ENCODE measurements around the gene BCL2L2.

Gene BCL2L2

GRCh38 chr14:23285530-23286019 is 21.1 kb upstream of the BCL2L2 start:
- H3K4me1 ChIP-seq (ENCODE audit: control insufficient read depth, insufficient read depth, low read length), result peaks cover 10% of the 10 kb centered on the region
- peaks cover 0 to 2% of the 10 kb centered on the region in 2 donors for H3K36me3 ChIP-seq (ENCODE audit: control insufficient read depth in 2 of 2, insufficient read depth in 2 of 2, low read length in 2 of 2)
- no peaks in the 10 kb centered on the region for H3K27me3 ChIP-seq (ENCODE audit: control insufficient read depth in 1 of 2, insufficient read depth in 2 of 2, low read length in 2 of 2)
- H3K9me3 ChIP-seq (ENCODE audit: control insufficient read depth in 2 of 2, low read length in 2 of 2), result no peaks in the 10 kb centered on the region
- peak overlapping the region; percentile 98 for H3K27ac ChIP-seq (ENCODE audit: low read length)
- H3K9ac ChIP-seq (ENCODE audit: low read length in 2 of 2), result peak overlapping the region; percentile 87 to 97
- H3K4me3 ChIP-seq (ENCODE audit: low read length in 2 of 2), result peak overlapping the region; percentile 90 to 92

- Histone ChIP-seq H3K27ac (ENCODE audit: low read length) (peak within 1 kb of the TSS; percentile 98), H3K36me3 (ENCODE audit: control insufficient read depth in 2 of 2, insufficient read depth in 2 of 2, low read length in 2 of 2) (peaks cover 0 to under 1% of the 10 kb centered on the region in 2 donors), H3K4me3 (ENCODE audit: low read length in 2 of 2) (peak within 1 kb of the TSS; percentile 90 to 92), H3K9ac (ENCODE audit: low read length in 2 of 2) (peak within 1 kb of the TSS; percentile 95 to 97), H3K27me3 (ENCODE audit: control insufficient read depth in 1 of 2, insufficient read depth in 2 of 2, low read length in 2 of 2) (peaks cover 0 to 1% of the 10 kb centered on the region in 2 donors), H3K4me1 (ENCODE audit: control insufficient read depth, insufficient read depth, low read length) (peaks cover 10% of the 10 kb centered on the region), H3K9me3 (ENCODE audit: control insufficient read depth in 2 of 2, low read length in 2 of 2) (no peaks in the 10 kb centered on the region)
These were observed 20.4 kb upstream of the BCL2L2 start, which contains the start of gene HOMEZ for GRCh38 chr14:23286020-23286901. HOMEZ (minus strand) TSS chr14:23286132; CDS start chr14:23285952, 180 bp downstream.

DNA sequence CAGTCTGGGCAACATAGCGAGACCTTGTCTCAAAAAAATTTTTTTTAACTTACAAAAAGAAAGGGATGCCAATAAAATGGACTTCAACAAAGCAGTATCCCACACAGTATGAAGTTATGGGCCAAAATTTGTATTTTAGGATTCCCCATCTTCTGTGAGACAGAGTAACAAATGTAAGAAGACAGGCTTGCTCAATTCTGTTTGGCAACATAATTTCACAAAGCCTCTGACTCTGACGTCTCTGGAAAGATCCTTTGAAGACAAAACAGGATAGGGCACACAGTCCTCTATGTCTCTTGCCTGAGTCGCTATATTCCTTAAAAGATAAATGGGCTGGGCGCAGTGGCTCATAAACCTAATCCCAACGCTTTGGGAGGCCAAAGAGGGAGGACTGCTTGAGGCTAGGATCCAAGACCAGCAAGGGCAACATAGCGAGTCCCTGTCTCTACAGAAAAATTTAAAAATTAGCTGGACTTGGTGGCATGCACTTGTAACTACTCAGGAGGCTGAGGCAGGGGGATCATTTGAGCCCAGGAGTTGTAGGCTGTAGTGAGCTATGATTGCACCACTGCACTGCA is 19.6 kb upstream of the BCL2L2 start:
- Histone ChIP-seq H3K27me3 (ENCODE audit: control insufficient read depth in 1 of 2, insufficient read depth in 2 of 2, low read length in 2 of 2) (peaks cover 0 to 8% of the 10 kb centered on the region in 2 donors), H3K9me3 (ENCODE audit: control insufficient read depth in 2 of 2, low read length in 2 of 2) (no peaks in the 10 kb centered on the region), H3K36me3 (ENCODE audit: control insufficient read depth in 2 of 2, insufficient read depth in 2 of 2, low read length in 2 of 2) (no peaks in the 10 kb centered on the region), H3K4me1 (ENCODE audit: control insufficient read depth, insufficient read depth, low read length) (peaks cover 10% of the 10 kb centered on the region), H3K27ac (ENCODE audit: low read length) (peak overlapping the region; percentile 98), H3K4me3 (ENCODE audit: low read length in 2 of 2) (peak overlapping the region; percentile 90 to 92), H3K9ac (ENCODE audit: low read length in 2 of 2) (peak overlapping the region; percentile 84 to 95)

- Histone ChIP-seq H3K27ac (ENCODE audit: low read length) (no peak overlapping the region), H3K36me3 (ENCODE audit: control insufficient read depth in 2 of 2, insufficient read depth in 2 of 2, low read length in 2 of 2) (peaks cover 9 to 11% of the 10 kb centered on the region in 2 donors), H3K9me3 (ENCODE audit: control insufficient read depth in 2 of 2, low read length in 2 of 2) (no peaks in the 10 kb centered on the region), H3K4me1 (ENCODE audit: control insufficient read depth, insufficient read depth, low read length) (peaks cover 10% of the 10 kb centered on the region), H3K9ac (ENCODE audit: low read length in 2 of 2) (peak overlapping the region in 1 of 2 donors; percentile 36), H3K27me3 (ENCODE audit: control insufficient read depth in 1 of 2, insufficient read depth in 2 of 2, low read length in 2 of 2) (peaks cover 0 to 13% of the 10 kb centered on the region in 2 donors), H3K4me3 (ENCODE audit: low read length in 2 of 2) (peak overlapping the region in 1 of 2 donors; percentile 47)
These were observed 11.7 kb upstream of the BCL2L2 start for GRCh38 chr14:23294734-23295561.

DNA sequence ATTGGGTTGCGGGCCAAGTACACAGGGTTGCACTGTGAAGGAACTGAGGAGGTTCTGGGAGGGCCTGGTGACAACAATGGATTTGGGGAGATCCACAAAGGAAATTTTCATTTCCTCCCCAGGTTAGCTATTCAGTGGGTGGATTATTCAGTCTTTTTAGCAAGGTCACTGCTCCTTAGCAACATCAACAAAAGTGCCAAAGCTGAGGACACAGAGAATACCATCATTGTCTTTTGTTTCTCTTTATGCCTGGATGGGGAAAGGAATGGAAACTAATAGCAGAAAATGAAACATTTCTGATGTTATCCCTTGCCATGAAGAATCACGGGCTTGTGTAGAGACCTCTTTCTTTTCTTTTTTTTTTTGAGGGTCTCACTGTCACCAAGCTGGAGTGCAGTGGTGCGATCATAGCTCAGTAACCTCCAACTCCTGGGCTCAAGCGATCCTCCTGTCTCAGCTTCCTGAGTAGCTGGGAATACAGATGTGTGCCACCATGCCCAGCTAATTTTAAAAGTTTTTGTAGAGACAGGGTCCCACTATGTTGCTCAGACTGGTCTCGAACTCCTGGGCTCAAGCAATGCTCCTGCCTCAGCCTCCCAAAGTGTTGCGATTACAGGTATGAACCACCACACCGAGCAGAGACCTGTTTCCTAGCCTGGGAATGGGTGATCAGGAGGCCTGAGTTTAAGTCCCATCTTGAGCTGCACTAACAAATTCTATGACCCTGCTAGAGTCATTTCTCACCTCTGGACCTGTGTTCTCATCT is 10.4 kb upstream of the BCL2L2 start:
- H3K9ac ChIP-seq (ENCODE audit: low read length in 2 of 2), result peak overlapping the region in 1 of 2 donors; percentile 20
- H3K27me3 ChIP-seq (ENCODE audit: control insufficient read depth in 1 of 2, insufficient read depth in 2 of 2, low read length in 2 of 2), result peaks cover 0 to 13% of the 10 kb centered on the region in 2 donors
- H3K36me3 ChIP-seq (ENCODE audit: control insufficient read depth in 2 of 2, insufficient read depth in 2 of 2, low read length in 2 of 2), result peaks cover 9 to 11% of the 10 kb centered on the region in 2 donors
- no peaks in the 10 kb centered on the region for H3K9me3 ChIP-seq (ENCODE audit: control insufficient read depth in 2 of 2, low read length in 2 of 2)
- no peak overlapping the region for H3K4me3 ChIP-seq (ENCODE audit: low read length in 2 of 2)
- H3K4me1 ChIP-seq (ENCODE audit: control insufficient read depth, insufficient read depth, low read length), result peaks cover 20% of the 10 kb centered on the region
- peak overlapping the region; percentile 46 for H3K27ac ChIP-seq (ENCODE audit: low read length)

DNA sequence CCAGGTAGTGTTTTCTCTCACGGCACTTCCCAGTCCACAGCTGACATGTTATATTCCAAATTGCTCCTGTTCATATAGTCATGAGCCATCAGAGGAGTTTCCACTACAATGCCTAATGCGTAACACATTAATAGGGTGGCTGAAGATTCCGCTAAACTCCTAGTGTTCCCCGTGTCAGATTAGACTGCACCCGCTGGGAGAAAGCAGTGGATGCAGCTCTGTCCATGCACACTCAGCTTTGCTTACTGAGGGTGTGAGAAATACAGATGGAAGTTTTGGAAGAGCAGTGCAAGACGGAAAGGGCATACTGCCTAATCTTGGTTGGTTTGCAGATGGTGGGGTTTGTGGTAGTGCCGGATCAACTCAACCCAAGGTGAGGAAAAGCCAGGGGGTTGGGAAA is 9.5 kb upstream of the BCL2L2 start:
- Histone ChIP-seq H3K27ac (ENCODE audit: low read length) (no peak overlapping the region), H3K9ac (ENCODE audit: low read length in 2 of 2) (peak overlapping the region in 1 of 2 donors; percentile 2), H3K9me3 (ENCODE audit: control insufficient read depth in 2 of 2, low read length in 2 of 2) (no peaks in the 10 kb centered on the region), H3K4me3 (ENCODE audit: low read length in 2 of 2) (no peak overlapping the region), H3K36me3 (ENCODE audit: control insufficient read depth in 2 of 2, insufficient read depth in 2 of 2, low read length in 2 of 2) (peaks cover 9 to 11% of the 10 kb centered on the region in 2 donors), H3K4me1 (ENCODE audit: control insufficient read depth, insufficient read depth, low read length) (peaks cover 20% of the 10 kb centered on the region), H3K27me3 (ENCODE audit: control insufficient read depth in 1 of 2, insufficient read depth in 2 of 2, low read length in 2 of 2) (peaks cover 0 to 5% of the 10 kb centered on the region in 2 donors)

DNA sequence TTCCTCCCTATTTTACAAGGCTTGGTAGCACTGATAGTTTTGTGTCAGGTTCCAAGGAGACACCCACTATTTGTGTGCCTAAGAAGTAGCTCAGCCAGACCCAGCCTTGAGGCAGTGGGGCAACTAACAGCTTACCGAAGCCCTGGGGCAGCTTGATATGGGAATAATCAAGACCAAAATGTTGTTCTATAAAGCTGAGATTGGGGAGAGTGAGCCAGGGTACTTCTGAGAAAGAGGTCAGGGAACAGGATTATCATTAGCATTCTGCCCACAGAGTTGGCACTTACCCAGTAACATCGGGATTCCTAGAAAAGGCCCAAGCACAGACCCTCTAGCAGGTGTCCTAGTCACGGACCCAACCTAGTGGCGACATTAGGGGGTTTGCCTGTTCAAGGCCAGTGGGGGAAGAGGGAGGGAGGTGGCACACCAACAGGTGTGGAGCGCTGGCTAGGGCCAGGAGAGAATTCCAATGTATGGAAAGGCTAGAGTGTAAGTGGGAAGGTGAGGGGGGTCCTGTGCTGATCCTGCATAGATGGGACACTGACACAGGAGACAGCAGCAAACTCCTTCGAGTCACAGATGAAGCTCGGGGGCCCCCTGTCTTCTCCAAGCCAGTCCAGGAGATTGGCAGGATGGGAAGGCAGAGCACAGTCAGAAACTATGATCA is 8.9 kb upstream of the BCL2L2 start:
- peak overlapping the region in 1 of 2 donors; percentile 2 for H3K9ac ChIP-seq (ENCODE audit: low read length in 2 of 2)
- H3K9me3 ChIP-seq (ENCODE audit: control insufficient read depth in 2 of 2, low read length in 2 of 2), result no peaks in the 10 kb centered on the region
- peaks cover 0 to 5% of the 10 kb centered on the region in 2 donors for H3K27me3 ChIP-seq (ENCODE audit: control insufficient read depth in 1 of 2, insufficient read depth in 2 of 2, low read length in 2 of 2)
- H3K36me3 ChIP-seq (ENCODE audit: control insufficient read depth in 2 of 2, insufficient read depth in 2 of 2, low read length in 2 of 2), result peaks cover 9 to 11% of the 10 kb centered on the region in 2 donors
- no peak overlapping the region for H3K27ac ChIP-seq (ENCODE audit: low read length)
- no peak overlapping the region for H3K4me3 ChIP-seq (ENCODE audit: low read length in 2 of 2)
- H3K4me1 ChIP-seq (ENCODE audit: control insufficient read depth, insufficient read depth, low read length), result peaks cover 22% of the 10 kb centered on the region

DNA sequence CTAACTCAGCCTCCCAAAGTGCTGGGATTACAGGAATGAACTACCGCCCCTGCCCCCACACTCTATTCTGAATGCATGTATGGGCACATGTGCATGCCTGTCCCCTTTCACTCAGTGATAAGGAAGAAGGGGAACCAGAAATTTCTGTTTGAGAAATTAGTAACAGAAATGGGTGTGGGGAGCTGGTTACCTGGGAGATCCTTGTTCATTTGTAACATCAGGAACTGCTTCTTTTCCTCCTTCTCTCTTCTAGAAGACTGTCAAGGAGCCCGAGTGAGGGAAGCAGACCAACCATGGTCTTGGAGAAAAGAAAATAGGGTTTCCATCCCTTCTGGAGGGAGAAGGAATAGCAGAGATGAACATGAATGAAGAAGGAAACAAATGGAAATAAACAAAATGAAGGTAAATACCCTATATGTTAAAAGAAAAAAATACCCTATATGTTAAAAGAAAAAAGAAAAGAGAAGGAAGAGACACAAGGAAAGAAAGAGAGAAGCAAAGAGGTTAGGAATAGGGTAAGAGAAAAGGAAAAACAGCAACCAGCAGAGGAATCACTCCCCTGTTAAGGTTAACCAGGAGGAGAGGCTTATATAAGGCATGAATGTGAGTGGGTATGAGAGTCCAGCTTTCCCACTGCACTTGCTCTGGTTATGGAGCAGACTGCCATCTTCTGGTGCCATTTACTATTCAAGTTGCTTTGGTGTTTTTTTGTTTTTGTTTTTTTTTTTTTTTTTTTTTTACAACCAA is 7.2 kb upstream of the BCL2L2 start:
- Histone ChIP-seq H3K27me3 (ENCODE audit: control insufficient read depth in 1 of 2, insufficient read depth in 2 of 2, low read length in 2 of 2) (no peaks in the 10 kb centered on the region), H3K4me1 (ENCODE audit: control insufficient read depth, insufficient read depth, low read length) (peaks cover 25% of the 10 kb centered on the region), H3K27ac (ENCODE audit: low read length) (peak overlapping the region; percentile 69), H3K9me3 (ENCODE audit: control insufficient read depth in 2 of 2, low read length in 2 of 2) (no peaks in the 10 kb centered on the region), H3K36me3 (ENCODE audit: control insufficient read depth in 2 of 2, insufficient read depth in 2 of 2, low read length in 2 of 2) (peaks cover 9 to 11% of the 10 kb centered on the region in 2 donors), H3K4me3 (ENCODE audit: low read length in 2 of 2) (no peak overlapping the region), H3K9ac (ENCODE audit: low read length in 2 of 2) (peak overlapping the region in 1 of 2 donors; percentile 29)
